B cell (primary cell): Measurements from ENCODE around the gene CABP5. TPM values are rescaled to one million over a fixed set of nuclear protein-coding genes. Genes with fewer than 3 reads are reported as not detected.
"Not testable (repeated sequence)": the region's sequence is repeated elsewhere in the genome, so short reads cannot be mapped to it uniquely, and the experiment has no call there.

Experiments
- ATAC-seq: fragments of 200-7000 bp; cut with Tn5 transposase; one replicate; pipeline ENCODE4 v1.10.0; 2021; ENCODE audit warnings: low read depth, mild to moderate bottlenecking, moderate number of reproducible peaks, moderate library complexity
- CTCF ChIA-PET: fragments of 350-600 bp; sonication (Branson Sonifier 250); formaldehyde crosslinking; loops from one replicate; lab custom pipeline; 2021; ENCODE audit warnings: antibody characterized with exemption, inconsistent platforms; lab: Charles Lee
- POLR2A ChIA-PET: fragments of 350-600 bp; sonication (Branson Sonifier 250); formaldehyde crosslinking; loops from one replicate; lab custom pipeline; 2021; ENCODE audit warnings: antibody characterized with exemption; lab: Charles Lee
- DNase-seq: peaks from one replicate; pipeline ENCODE4 v3.0.0; 2013
- H2AFZ ChIP-seq: 2 replicates; pipeline ENCODE4 v1.6.1; 2012; ENCODE audit warnings: mild to moderate bottlenecking, low read depth, low read length; ENCODE audit not compliant: insufficient read depth, poor library complexity, severe bottlenecking
- H3K27ac ChIP-seq, 2 donors: 1 replicate in 1 of 2; 2 replicates in 1 of 2; pipeline ENCODE4 v1.5.1; 2012 to 2013; ENCODE audit warnings: low read length in 2 of 2, mild to moderate bottlenecking in 2 of 2, moderate library complexity in 1 of 2
- H3K27me3 ChIP-seq, 4 experiments: fragments of 200-600 bp in 1 of 4; sonication (generic) in 1 of 4; replicated peaks in 1 of 4; 1 replicate in 2 of 4; 2 replicates in 2 of 4; pipeline versions ENCODE4 v1.6.1 to v1.7.0; 2013 to 2016; ENCODE audit warnings: low read length in 3 of 4, mild to moderate bottlenecking in 2 of 4, mixed read lengths in 1 of 4, moderate library complexity in 1 of 4; ENCODE audit not compliant: insufficient read depth in 4 of 4, control insufficient read depth in 3 of 4; ENCODE audit errors: control extremely low read depth in 1 of 4
- H3K36me3 ChIP-seq, 2 experiments: replicated peaks in 1 of 2; 1 replicate in 1 of 2; 2 replicates in 1 of 2; pipeline versions ENCODE4 v1.6.1 to v1.7.1; 2013; ENCODE audit warnings: low read length in 1 of 2; ENCODE audit not compliant: insufficient read depth in 2 of 2, control insufficient read depth in 1 of 2; ENCODE audit errors: control extremely low read depth in 1 of 2, extremely low read depth in 1 of 2
- H3K4me1 ChIP-seq, 2 donors: fragments of 200-600 bp in 1 of 2; sonication (generic) in 1 of 2; 1 replicate in 1 of 2; 2 replicates in 1 of 2; pipeline versions ENCODE4 v1.5.1 to v1.6.1; 2013 to 2017; ENCODE audit warnings: low read length in 2 of 2; ENCODE audit not compliant: control insufficient read depth in 2 of 2, insufficient read depth in 2 of 2
- H3K4me2 ChIP-seq: replicated peaks from 2 replicates; pipeline ENCODE3; 2012; ENCODE audit warnings: mild to moderate bottlenecking, low read depth, low read length; ENCODE audit not compliant: poor library complexity, severe bottlenecking
- H3K4me3 ChIP-seq, 5 experiments: fragments of 200-600 bp in 1 of 5; sonication (generic) in 1 of 5; 1 replicate in 3 of 5; 2 replicates in 2 of 5; pipeline versions ENCODE4 v1.5.1 to v1.7.0; 2011 to 2016; ENCODE audit warnings: low read length in 4 of 5, mild to moderate bottlenecking in 4 of 5, low read depth in 2 of 5, control low read depth in 1 of 5, moderate library complexity in 1 of 5; ENCODE audit not compliant: insufficient read depth in 1 of 5; ENCODE audit errors: control extremely low read depth in 1 of 5, extremely low read depth in 1 of 5
- H3K79me2 ChIP-seq: fragments of 200-600 bp; sonication (generic); one replicate; pipeline ENCODE4 v1.6.0; 2016; ENCODE audit warnings: low read length; ENCODE audit not compliant: control insufficient read depth, insufficient read depth
- H3K9ac ChIP-seq: fragments of 200-600 bp; sonication (generic); 2 replicates; pipeline ENCODE4 v1.6.1; 2017; ENCODE audit warnings: mild to moderate bottlenecking, low read length, moderate library complexity
- H3K9me3 ChIP-seq, 3 donors: one replicate each; pipeline versions ENCODE4 v1.6.1 to v1.7.1; 2013; ENCODE audit warnings: low read length in 2 of 3; ENCODE audit not compliant: control insufficient read depth in 2 of 3, insufficient read depth in 1 of 3; ENCODE audit errors: control extremely low read depth in 1 of 3
- H4K20me1 ChIP-seq: 2 replicates; pipeline ENCODE4 v1.6.0; 2012; ENCODE audit warnings: mild to moderate bottlenecking, low read length; ENCODE audit not compliant: insufficient read depth, control insufficient read depth, poor library complexity, severe bottlenecking
- H3K27ac Mint-ChIP-seq: one replicate; pipeline ENCODE4 v1.8.0; 2021; ENCODE audit warnings: mixed read lengths
- H3K27me3 Mint-ChIP-seq: one replicate; pipeline ENCODE4 v1.8.0; 2021; ENCODE audit warnings: mixed read lengths
- H3K4me1 Mint-ChIP-seq: one replicate; pipeline ENCODE4 v1.8.0; 2021; ENCODE audit warnings: mixed read lengths
- H3K4me3 Mint-ChIP-seq: one replicate; pipeline ENCODE4 v1.8.0; 2021; ENCODE audit warnings: mixed read lengths
- H3K9me3 Mint-ChIP-seq: one replicate; pipeline ENCODE4 v1.8.0; 2022; ENCODE audit warnings: mixed read lengths; ENCODE audit not compliant: insufficient read depth
- CTCF ChIP-seq: fragments of 200-600 bp; IDR thresholded peaks from one replicate; pipeline ENCODE4 v1.8.0; 2022; ENCODE audit warnings: antibody characterized with exemption, mild to moderate bottlenecking
- EZH2 ChIP-seq: IDR thresholded peaks from 2 replicates; pipeline ENCODE4 v1.6.1; 2012; ENCODE audit warnings: borderline replicate concordance, low read depth, mild to moderate bottlenecking, moderate library complexity, low read length; ENCODE audit not compliant: insufficient read depth, poor library complexity, severe bottlenecking
- WGBS: methylation state at CpG from one replicate; pipeline ENCODE4 v1.1.5; 2013; ENCODE audit warnings: missing lambda C conversion rate; ENCODE audit not compliant: insufficient coverage; 5-methylcytosine and 5-hydroxymethylcytosine counted together
- intact Hi-C: fragments of 100-400 bp; cut with micrococcal nuclease; formaldehyde crosslinking; loops from one replicate; pipeline ENCODE4 v1.10.0; 2022
- polyA minus RNA-seq: library from RNA; depleted of rRNA, polyadenylated mRNA; stranded (reverse); fragments of >200 nt; gene quantifications from 2 replicates; pipeline ENCODE4 v1.2.3, GENCODE V29; 2012
- polyA plus RNA-seq: library from polyadenylated mRNA; depleted of rRNA; stranded (reverse); fragments of >200 nt; gene quantifications from 2 replicates; pipeline ENCODE4 v1.2.3, GENCODE V29; 2012
- total RNA-seq, 2 donors: library from RNA; stranded (reverse); fragments of 120-200 nt in 1 of 2; gene quantifications; 1 replicate in 1 of 2; 2 replicates in 1 of 2; pipeline versions ENCODE4 v1.2.3 to v1.2.4, GENCODE V29; 2013 to 2022

CABP5 gene
- total RNA-seq (not detected in 2 replicates), polyA plus RNA-seq (0.20 TPM in 1 of 2 replicates, not detected in the other), polyA minus RNA-seq (0.86 TPM in 1 of 2 replicates, not detected in the other)
- 1.4 TPM for total RNA-seq (2013)

DNA sequence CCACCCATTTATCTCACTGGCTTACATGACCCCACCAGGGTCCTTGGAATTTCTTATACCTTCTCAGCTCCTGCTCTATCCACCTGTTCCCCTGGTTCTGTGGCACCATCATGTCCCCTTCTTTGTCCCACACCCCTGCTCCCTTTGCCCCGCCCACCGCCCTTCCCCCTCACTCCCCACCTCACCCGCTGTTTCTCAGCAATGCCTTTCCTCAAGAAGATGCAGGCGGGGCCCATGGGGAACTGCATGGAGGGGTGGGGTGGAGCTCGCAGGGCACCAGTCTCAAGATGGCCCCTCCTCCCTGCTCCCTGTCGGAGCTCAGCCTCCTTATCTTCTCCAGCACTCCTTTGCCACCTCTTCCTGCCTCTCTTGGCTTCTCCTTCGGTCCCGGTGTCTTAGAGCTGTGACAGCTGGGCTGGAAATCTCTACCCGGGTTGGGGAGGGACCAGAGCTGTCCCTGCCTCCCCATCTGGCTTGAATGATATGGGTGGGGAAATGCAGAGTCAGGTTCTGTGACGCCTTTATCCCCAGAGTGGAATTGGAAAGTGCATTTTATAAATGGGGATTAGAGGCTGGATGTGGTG, at the start of gene CABP5:
CABP5 (minus strand) TSS at position 405 of the 584 bp plus-strand sequence; CDS start at position 248, 157 bp downstream.
- Histone ChIP-seq H3K4me2 (no peak within 1 kb of the TSS), H3K79me2 (no peaks in the 10 kb centered on the region), H3K27me3 (peaks cover 0 to 10% (median 0%) of the 10 kb centered on the region in 4 experiments), H3K36me3 (no peaks in the 10 kb centered on the region), H3K4me1 (no peaks in the 10 kb centered on the region), H3K9ac (no peak within 1 kb of the TSS), H4K20me1 (no peaks in the 10 kb centered on the region), H2AFZ (no peak within 1 kb of the TSS), H3K27ac (no peak within 1 kb of the TSS), H3K4me3 (no peak within 1 kb of the TSS), H3K9me3 (peaks cover 0 to 4% (median 0%) of the 10 kb centered on the region in 3 donors)
- H3K9me3 Mint-ChIP-seq, result no peaks in the 10 kb centered on the region
- ChIA-PET CTCF (no interaction called here), POLR2A (no interaction called here)
- H3K4me1 Mint-ChIP-seq, result no peaks in the 10 kb centered on the region
- H3K27me3 Mint-ChIP-seq, result peaks cover 39% of the 10 kb centered on the region
- no peak for TF ChIP-seq CTCF
- TF ChIP-seq EZH2, result no peak
- H3K27ac Mint-ChIP-seq, result no peak within 1 kb of the TSS
- H3K4me3 Mint-ChIP-seq, result no peak within 1 kb of the TSS
- 92% methylated on average over 4 of the region's 10 CpGs for WGBS
- intact Hi-C loops, result no loop called here
- ATAC-seq (no peak), DNase-seq (no peak)

DNA sequence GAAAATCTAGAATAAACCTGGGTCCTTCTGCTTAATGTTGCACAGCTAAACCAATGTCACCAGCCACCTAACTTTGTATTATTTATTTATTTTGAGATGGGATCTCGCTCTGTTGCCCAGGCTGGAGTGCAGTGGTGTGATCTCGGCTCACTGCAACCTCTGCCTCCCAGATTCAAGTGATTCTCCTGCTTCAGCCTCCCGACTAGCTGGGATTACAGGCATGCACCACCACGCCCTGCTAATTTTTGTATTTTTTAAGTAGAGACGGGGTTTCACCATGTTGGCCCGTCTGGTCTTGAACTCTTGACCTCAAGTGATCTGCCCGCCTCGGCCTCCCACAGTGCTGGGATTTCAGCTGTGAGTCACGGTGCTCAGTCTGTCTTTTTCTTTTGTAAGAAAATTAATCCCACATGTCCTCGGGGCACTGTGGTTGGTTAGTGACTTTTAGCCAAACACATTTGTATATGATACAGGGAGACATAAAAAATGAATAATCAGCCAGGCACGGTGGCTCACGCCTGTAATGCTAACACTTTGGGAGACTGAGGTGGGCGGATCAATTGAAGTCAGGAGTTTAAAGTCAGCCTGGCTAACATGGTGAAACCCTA, 47.3 kb upstream of the CABP5 start:
- H4K20me1 ChIP-seq, H3K9me3 Mint-ChIP-seq, H3K4me1 Mint-ChIP-seq, H3K27ac ChIP-seq, H3K27me3 Mint-ChIP-seq, H3K9ac ChIP-seq, H3K36me3 ChIP-seq, H3K27me3 ChIP-seq, H3K27ac Mint-ChIP-seq, POLR2A ChIA-PET, intact Hi-C loops, H3K4me3 Mint-ChIP-seq, ATAC-seq, H2AFZ ChIP-seq, DNase-seq, H3K4me3 ChIP-seq, H3K79me2 ChIP-seq, H3K4me1 ChIP-seq, H3K4me2 ChIP-seq: not testable (repeated sequence)
- CTCF ChIA-PET, result interaction anchor here (0.6 kb wide), 1 partner anchor 296 kb away, joined by 3 read pairs; no protein-coding TSS in a partner anchor
- H3K9me3 ChIP-seq, result peaks cover 0 to 16% (median 2%) of the 10 kb centered on the region in 3 donors
- 89% methylated on average over 8 of the region's 13 CpGs for WGBS
